ENCODE measurements around the gene SAMD4B.
"Not testable (repeated sequence)": the region's sequence is repeated elsewhere in the genome, so short reads cannot be mapped to it uniquely, and the experiment has no call there.

The SAMD4B gene

DNA sequence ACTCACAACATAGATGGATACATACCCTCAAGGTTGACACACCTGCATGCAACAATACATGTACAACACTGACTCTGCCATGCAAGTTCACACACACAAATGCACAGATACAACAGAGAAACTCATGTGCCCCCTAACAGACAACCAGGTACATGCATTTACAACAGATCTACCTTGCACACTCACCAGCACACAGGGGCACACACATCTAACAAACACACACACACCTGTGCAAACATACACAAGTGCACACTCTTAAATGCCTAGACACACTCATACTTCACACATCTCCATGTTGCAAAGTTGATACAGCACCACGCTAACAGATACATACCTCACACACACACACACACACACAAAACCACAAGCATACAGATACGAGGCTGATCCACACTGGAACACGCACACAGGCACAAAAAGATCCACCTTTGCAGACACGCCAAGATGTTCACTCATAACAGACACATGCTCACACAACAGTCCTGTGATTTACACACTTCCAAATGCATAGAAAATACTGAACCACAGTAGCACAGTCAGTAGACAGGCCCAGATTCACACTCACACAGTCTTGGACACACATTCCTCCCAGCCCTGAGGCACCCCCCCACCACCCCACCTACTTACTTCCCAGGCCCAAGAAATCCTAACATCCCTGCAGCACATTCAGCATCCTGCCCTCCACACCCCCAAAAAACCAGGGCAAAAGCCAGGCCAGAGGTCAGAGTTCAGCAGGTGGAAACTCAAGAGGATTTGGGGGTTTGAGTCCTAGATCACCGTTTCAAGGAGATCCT is 22.9 kb upstream of the SAMD4B start:
- DNase-seq (ENCODE audit: low spot score in 2 of 2): no peak
- in situ Hi-C loops (cut with MboI; ENCODE audit: low sequenced_read_pairs): no loop called here
- Histone ChIP-seq H3K4me1 (no peaks in the 10 kb centered on the region), H3K36me3 (replicated peaks) (peaks cover 18% of the 10 kb centered on the region), H3K9me3 (no peaks in the 10 kb centered on the region), H3K27me3 (ENCODE audit: low read depth) (no peaks in the 10 kb centered on the region), H3K4me3 (peak overlapping the region; percentile 66)

GRCh38 chr19:39319892-39320248 is 22.4 kb upstream of the SAMD4B start:
- Histone ChIP-seq H3K4me1 (no peaks in the 10 kb centered on the region), H3K36me3 (replicated peaks) (peaks cover 12% of the 10 kb centered on the region), H3K27me3 (ENCODE audit: low read depth) (no peaks in the 10 kb centered on the region), H3K9me3 (no peaks in the 10 kb centered on the region), H3K4me3 (peak overlapping the region; percentile 66)
- in situ Hi-C loops (cut with MboI; ENCODE audit: low sequenced_read_pairs): loop anchor here (10.0 kb wide), 1 partner anchor 345 kb away; the partner anchor contains the start of gene FBXO17
- peak in 1 of 2 experiments; percentile 42 for DNase-seq (ENCODE audit: low spot score in 2 of 2)

DNA sequence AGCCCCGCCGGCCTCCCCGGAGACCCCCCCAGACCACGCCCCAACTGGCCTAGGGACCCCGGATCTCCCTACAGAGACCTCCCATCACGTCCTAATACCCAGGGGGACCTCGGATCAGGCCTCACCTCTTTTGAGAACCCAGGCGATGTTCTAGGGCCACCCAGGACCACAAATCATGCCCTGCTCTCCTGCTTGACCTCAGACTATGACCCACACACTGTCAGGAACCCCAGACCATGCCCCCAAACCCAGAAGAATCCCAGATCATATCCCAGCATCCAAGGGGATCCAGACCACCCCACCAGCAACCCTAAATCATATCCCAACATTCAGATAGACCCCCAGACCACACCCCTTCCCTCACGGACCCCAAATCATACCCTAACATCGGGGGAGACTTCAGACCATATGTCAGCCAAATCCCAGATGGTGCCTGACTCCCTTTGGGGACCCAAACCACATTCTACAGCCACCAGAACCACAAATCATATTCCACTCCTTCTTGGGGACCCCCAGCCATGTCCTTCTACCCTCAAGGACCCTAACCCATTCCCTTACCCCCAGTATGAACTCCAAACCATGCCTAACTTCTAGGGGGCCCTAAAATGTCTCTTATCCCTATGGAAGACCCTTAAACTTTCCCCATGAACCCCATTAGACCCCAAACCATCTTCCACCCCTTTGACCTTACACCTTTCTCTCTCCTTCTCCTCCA is 20.9 kb upstream of the SAMD4B start:
- no peak overlapping the region; the same call in 1 of the 2 replicates for H3K4me3 ChIP-seq
- no peaks in the 10 kb centered on the region for H3K4me1 ChIP-seq
- DNase-seq (ENCODE audit: low spot score in 2 of 2): no peak

GRCh38 chr19:39321832-39322176 is 20.4 kb upstream of the SAMD4B start:
- no peaks in the 10 kb centered on the region for H3K36me3 ChIP-seq (replicated peaks)
- H3K9me3 ChIP-seq: no peaks in the 10 kb centered on the region
- no peaks in the 10 kb centered on the region for H3K27me3 ChIP-seq (ENCODE audit: low read depth)
- no peak overlapping the region for H3K4me3 ChIP-seq
- no peaks in the 10 kb centered on the region for H3K4me1 ChIP-seq
- no peak for DNase-seq (ENCODE audit: low spot score in 2 of 2)
- in situ Hi-C loops (cut with MboI; ENCODE audit: low sequenced_read_pairs): loop anchor here (10.0 kb wide), 1 partner anchor 347 kb away; the partner anchor contains the start of gene FBXO17

More for the DNA sequence above, 20.9 kb upstream of the SAMD4B start:
- H3K27me3 ChIP-seq (ENCODE audit: low read depth): no peaks in the 10 kb centered on the region
- in situ Hi-C loops (cut with MboI; ENCODE audit: low sequenced_read_pairs): loop anchor here (10.0 kb wide), 1 partner anchor 346 kb away; the partner anchor contains the start of gene FBXO17
- H3K36me3 ChIP-seq (replicated peaks): no peaks in the 10 kb centered on the region
- H3K9me3 ChIP-seq: no peaks in the 10 kb centered on the region

DNA sequence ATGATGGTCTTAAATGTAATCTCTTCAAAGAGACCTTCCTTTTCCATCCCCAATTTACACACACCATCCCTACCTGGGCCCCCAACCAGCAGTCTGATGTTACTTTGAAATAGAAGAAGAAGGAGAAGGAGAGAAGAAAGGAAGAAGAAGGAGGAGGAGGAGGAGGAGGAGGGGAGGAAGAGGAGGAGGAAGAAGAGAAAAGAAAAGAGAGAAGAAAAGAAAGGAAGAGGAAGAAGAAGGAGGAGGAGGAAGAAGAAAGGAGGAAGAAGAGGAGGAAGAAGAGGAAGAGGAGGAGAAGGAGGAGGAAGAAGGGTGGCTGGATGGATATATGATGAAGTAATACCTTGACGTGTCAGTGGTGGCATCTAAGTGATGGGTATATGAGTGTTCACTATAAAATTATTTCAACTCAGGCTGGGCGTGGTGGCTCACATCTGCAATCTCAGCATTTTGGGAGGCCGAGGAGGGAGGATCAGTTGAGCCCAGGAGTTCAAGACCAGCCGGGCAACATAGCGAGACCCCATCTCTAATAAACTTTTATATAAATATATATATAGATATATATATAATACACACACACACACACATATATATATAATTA is 17.9 kb upstream of the SAMD4B start:
- in situ Hi-C loops (cut with MboI; ENCODE audit: low sequenced_read_pairs): loop anchor here (10.0 kb wide), 1 partner anchor 350 kb away; the partner anchor contains the start of gene FBXO17
- Histone ChIP-seq H3K4me3 (no peak overlapping the region), H3K27me3 (ENCODE audit: low read depth) (no peaks in the 10 kb centered on the region), H3K9me3 (no peaks in the 10 kb centered on the region), H3K36me3 (replicated peaks) (no peaks in the 10 kb centered on the region), H3K4me1 (no peaks in the 10 kb centered on the region)
- no peak for DNase-seq (ENCODE audit: low spot score in 2 of 2)

GRCh38 chr19:39325778-39326665 is 16.2 kb upstream of the SAMD4B start:
- in situ Hi-C loops (cut with MboI; ENCODE audit: low sequenced_read_pairs): loop anchor here (5.0 to 10.0 kb wide), 2 partner anchors 204 to 351 kb away; partner anchors contain the start of gene FBXO17

GRCh38 chr19:39327363-39328045 is 14.7 kb upstream of the SAMD4B start:
- in situ Hi-C loops (cut with MboI; ENCODE audit: low sequenced_read_pairs): loop anchor here (5.0 to 10.0 kb wide), 2 partner anchors 205 to 353 kb away; partner anchors contain the start of gene FBXO17
- no peak for DNase-seq (ENCODE audit: low spot score in 2 of 2)
- Histone ChIP-seq H3K4me3 (no peak overlapping the region), H3K4me1 (no peaks in the 10 kb centered on the region), H3K27me3 (ENCODE audit: low read depth) (no peaks in the 10 kb centered on the region), H3K9me3 (no peaks in the 10 kb centered on the region), H3K36me3 (replicated peaks) (no peaks in the 10 kb centered on the region)

More at GRCh38 chr19:39325778-39326665, 16.2 kb upstream of the SAMD4B start:
- peak in 1 of 2 experiments; percentile 59 for DNase-seq (ENCODE audit: low spot score in 2 of 2)
- Histone ChIP-seq H3K9me3 (no peaks in the 10 kb centered on the region), H3K27me3 (ENCODE audit: low read depth) (no peaks in the 10 kb centered on the region), H3K4me3 (no peak overlapping the region), H3K4me1 (no peaks in the 10 kb centered on the region), H3K36me3 (replicated peaks) (no peaks in the 10 kb centered on the region)

GRCh38 chr19:39328046-39328705 is 14.0 kb upstream of the SAMD4B start:
- H3K9me3 ChIP-seq: no peaks in the 10 kb centered on the region
- DNase-seq (ENCODE audit: low spot score in 2 of 2): peak; percentile 45 to 92
- in situ Hi-C loops (cut with MboI; ENCODE audit: low sequenced_read_pairs): loop anchor here (5.0 to 10.0 kb wide), 2 partner anchors 206 to 353 kb away; partner anchors contain the start of gene FBXO17
- H3K4me1 ChIP-seq: no peaks in the 10 kb centered on the region
- H3K4me3 ChIP-seq: no peak overlapping the region
- H3K36me3 ChIP-seq (replicated peaks): no peaks in the 10 kb centered on the region
- no peaks in the 10 kb centered on the region for H3K27me3 ChIP-seq (ENCODE audit: low read depth)

- in situ Hi-C loops (cut with MboI; ENCODE audit: low sequenced_read_pairs): loop anchor here (5.0 to 10.0 kb wide), 2 partner anchors 208 to 355 kb away; partner anchors contain the start of gene FBXO17
- DNase-seq (ENCODE audit: low spot score in 2 of 2): no peak
- H3K4me3 ChIP-seq: no peak overlapping the region
- H3K27me3 ChIP-seq (ENCODE audit: low read depth): no peaks in the 10 kb centered on the region
- H3K36me3 ChIP-seq (replicated peaks): no peaks in the 10 kb centered on the region
- no peaks in the 10 kb centered on the region for H3K4me1 ChIP-seq
- no peaks in the 10 kb centered on the region for H3K9me3 ChIP-seq
These were observed 12.3 kb upstream of the SAMD4B start for GRCh38 chr19:39329948-39330347.

DNA sequence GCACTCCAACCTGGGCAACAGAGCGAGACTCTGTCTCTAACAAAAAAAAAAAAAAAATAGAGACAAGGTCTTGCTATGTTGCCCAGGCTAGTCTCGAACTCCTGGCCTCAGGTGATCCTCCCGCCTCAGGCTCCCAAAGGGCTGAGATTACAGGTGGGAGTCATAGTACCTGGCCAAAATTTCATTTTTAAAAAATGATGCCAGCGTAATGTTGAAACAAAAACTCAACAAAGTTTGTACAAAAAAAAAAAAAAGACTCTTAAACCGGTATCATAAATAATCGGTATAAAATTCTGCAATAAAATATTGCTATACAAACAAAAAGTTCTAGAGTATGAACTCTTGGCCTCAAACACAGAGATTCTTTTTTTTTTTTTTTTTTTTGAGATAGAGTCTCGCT is 9.9 kb upstream of the SAMD4B start:
- in situ Hi-C loops (cut with MboI; ENCODE audit: low sequenced_read_pairs): no loop called here
- Histone ChIP-seq H3K4me1 (no peaks in the 10 kb centered on the region), H3K4me3 (no peak overlapping the region), H3K27me3 (ENCODE audit: low read depth) (no peaks in the 10 kb centered on the region), H3K36me3 (replicated peaks) (no peaks in the 10 kb centered on the region), H3K9me3 (no peaks in the 10 kb centered on the region)
- no peak for DNase-seq (ENCODE audit: low spot score in 2 of 2)

DNA sequence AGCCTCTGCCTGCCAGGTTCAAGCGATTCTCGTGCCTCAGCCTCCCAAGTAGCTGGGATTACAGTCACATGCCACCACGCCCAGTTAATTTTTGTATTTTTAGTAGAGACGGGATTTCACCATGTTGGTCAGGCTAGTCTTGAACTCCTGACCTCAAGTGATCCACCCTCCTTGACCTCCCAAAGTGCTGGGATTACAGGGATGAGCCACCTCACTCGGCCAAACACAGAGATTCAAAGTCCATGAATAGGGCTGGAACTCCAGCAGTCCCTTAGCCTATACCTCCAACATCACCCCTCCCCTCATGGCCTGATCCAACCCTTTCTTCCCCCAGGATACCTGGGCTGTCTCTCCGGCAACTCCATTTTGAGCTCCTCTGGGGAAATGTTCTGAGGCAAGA is 9.5 kb upstream of the SAMD4B start:
- in situ Hi-C loops (cut with MboI; ENCODE audit: low sequenced_read_pairs); H3K27me3 ChIP-seq (ENCODE audit: low read depth); H3K9me3 ChIP-seq; H3K4me3 ChIP-seq; H3K4me1 ChIP-seq; H3K36me3 ChIP-seq (replicated peaks); DNase-seq (ENCODE audit: low spot score in 2 of 2): not testable (repeated sequence)

DNA sequence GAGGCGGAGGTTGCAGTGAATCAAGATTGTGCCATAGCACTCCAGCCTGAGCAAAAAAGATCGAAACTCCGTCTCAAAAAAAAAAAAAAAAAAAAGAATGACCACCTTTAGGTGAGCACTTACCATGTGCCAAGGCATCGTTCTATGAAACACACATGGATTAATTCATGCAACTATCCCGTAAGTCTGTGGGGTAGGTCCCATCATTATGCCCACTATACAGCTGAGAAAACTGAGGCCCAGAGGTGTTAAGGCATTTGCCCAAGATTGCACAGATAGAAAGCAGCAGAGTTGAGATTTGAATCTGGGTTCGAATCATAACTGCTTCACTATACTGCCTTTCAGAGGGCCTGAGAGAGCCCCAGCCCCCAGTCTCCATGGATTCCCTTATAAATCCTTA is 8.7 kb upstream of the SAMD4B start:
- no peak for DNase-seq (ENCODE audit: low spot score in 2 of 2)
- in situ Hi-C loops (cut with MboI; ENCODE audit: low sequenced_read_pairs): no loop called here
- H3K27me3 ChIP-seq (ENCODE audit: low read depth): no peaks in the 10 kb centered on the region
- H3K9me3 ChIP-seq: no peaks in the 10 kb centered on the region
- H3K4me1 ChIP-seq: no peaks in the 10 kb centered on the region
- H3K4me3 ChIP-seq: no peak overlapping the region
- no peaks in the 10 kb centered on the region for H3K36me3 ChIP-seq (replicated peaks)
